Vagina (tissue), 2 donors: ENCODE results near the gene SLA2. TPM values are rescaled to one million over a fixed set of nuclear protein-coding genes. Genes with fewer than 3 reads are reported as not detected.

Experiments
- DNase-seq, 2 donors: peaks; one replicate each; pipeline ENCODE4 v3.0.0-alpha.2; 2017; ENCODE audit errors: extremely low spot score in 2 of 2
- H3K27ac ChIP-seq: fragments of 200-600 bp; sonication (generic); one replicate; pipeline ENCODE4 v1.5.1; 2019
- H3K27me3 ChIP-seq: fragments of 200-600 bp; sonication (generic); one replicate; pipeline ENCODE4 v1.5.1; 2019
- H3K36me3 ChIP-seq, 2 donors: fragments of 200-600 bp; sonication (generic); one replicate each; pipeline ENCODE4 v1.5.1; 2017 to 2019
- H3K4me1 ChIP-seq: fragments of 200-600 bp; sonication (generic); one replicate; pipeline ENCODE4 v1.5.1; 2019
- H3K4me3 ChIP-seq, 2 donors: fragments of 200-600 bp; sonication (generic); 1 replicate in 1 of 2; 2 replicates in 1 of 2; pipeline ENCODE4 v1.5.1; 2016 to 2019
- H3K9me3 ChIP-seq: fragments of 200-600 bp; sonication (generic); one replicate; pipeline ENCODE4 v1.5.1; 2019
- POLR2A ChIP-seq, 2 donors: fragments of 450-650 bp; IDR thresholded peaks; one replicate each; pipeline ENCODE4 v1.6.1; 2017; ENCODE audit warnings: antibody characterized with exemption in 2 of 2, mild to moderate bottlenecking in 2 of 2, moderate library complexity in 2 of 2
- POLR2AphosphoS5 ChIP-seq, 2 donors: sonication (generic); formaldehyde crosslinking; IDR thresholded peaks; one replicate each; pipeline ENCODE4 v1.9.0; 2017; ENCODE audit warnings: antibody characterized with exemption in 2 of 2, mild to moderate bottlenecking in 2 of 2, low read depth in 1 of 2; ENCODE audit not compliant: insufficient read depth in 1 of 2
- intact Hi-C: fragments of 100-400 bp; cut with DNase I; formaldehyde crosslinking; loops from one replicate; pipeline ENCODE4 v1.15.1; 2023
- total RNA-seq: library from RNA; depleted of rRNA; stranded (reverse); fragments of >200 nt; gene quantifications from one replicate; pipeline ENCODE4 v1.2.3, GENCODE V29; 2016
- TF ChIP-seq, protein P1 (sequence below), 3 experiments: fragments of 450-650 bp in 2 of 3; fragments of 200-600 bp in 1 of 3; sonication (generic) in 1 of 3; IDR thresholded peaks; one replicate each; pipeline ENCODE4 v1.5.1; 2017 to 2019; ENCODE audit warnings: antibody characterized with exemption in 3 of 3, mild to moderate bottlenecking in 2 of 3, moderate library complexity in 2 of 3

SLA2 gene
- total RNA-seq, 1 donor from 2014 or later: 3.7 TPM

DNA sequence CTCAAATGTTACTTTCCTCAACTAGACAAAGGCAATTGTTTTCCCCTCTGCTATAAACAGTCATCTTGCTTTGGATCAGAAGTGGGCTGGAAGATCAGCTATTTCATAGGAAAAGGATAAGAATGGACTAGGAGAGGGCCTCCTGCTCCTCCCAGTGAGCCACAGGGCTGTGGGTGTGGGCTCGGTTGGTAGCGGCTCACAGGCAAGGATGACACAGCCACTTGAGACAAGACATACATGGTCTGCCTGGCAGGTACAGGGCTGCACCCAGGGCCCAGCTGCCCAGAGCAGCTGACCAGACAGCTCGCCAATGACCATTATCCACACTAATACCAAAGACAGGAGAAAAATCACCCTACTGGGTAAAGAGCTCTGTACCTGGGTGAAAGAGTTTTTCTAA lies 9.0 kb upstream of the SLA2 start:
- no peak for DNase-seq
- H3K27me3 ChIP-seq: no peaks in the 10 kb centered on the region
- H3K4me1 ChIP-seq: no peaks in the 10 kb centered on the region
- intact Hi-C loops: no loop called here
- H3K27ac ChIP-seq: no peak overlapping the region
- H3K9me3 ChIP-seq: no peaks in the 10 kb centered on the region
- TF ChIP-seq POLR2A (IDR thresholded peaks at IDR 0.05): no peak
- no peak for TF ChIP-seq POLR2AphosphoS5 (IDR thresholded peaks at IDR 0.05; ENCODE audit: insufficient read depth in 1 of 2, low read depth in 1 of 2)
- TF ChIP-seq, protein P1, sequence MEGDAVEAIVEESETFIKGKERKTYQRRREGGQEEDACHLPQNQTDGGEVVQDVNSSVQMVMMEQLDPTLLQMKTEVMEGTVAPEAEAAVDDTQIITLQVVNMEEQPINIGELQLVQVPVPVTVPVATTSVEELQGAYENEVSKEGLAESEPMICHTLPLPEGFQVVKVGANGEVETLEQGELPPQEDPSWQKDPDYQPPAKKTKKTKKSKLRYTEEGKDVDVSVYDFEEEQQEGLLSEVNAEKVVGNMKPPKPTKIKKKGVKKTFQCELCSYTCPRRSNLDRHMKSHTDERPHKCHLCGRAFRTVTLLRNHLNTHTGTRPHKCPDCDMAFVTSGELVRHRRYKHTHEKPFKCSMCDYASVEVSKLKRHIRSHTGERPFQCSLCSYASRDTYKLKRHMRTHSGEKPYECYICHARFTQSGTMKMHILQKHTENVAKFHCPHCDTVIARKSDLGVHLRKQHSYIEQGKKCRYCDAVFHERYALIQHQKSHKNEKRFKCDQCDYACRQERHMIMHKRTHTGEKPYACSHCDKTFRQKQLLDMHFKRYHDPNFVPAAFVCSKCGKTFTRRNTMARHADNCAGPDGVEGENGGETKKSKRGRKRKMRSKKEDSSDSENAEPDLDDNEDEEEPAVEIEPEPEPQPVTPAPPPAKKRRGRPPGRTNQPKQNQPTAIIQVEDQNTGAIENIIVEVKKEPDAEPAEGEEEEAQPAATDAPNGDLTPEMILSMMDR (IDR thresholded peaks at IDR 0.05): no peak
- H3K36me3 ChIP-seq: peaks cover 0 to 14% of the 10 kb centered on the region in 2 donors
- no peak overlapping the region for H3K4me3 ChIP-seq

DNA sequence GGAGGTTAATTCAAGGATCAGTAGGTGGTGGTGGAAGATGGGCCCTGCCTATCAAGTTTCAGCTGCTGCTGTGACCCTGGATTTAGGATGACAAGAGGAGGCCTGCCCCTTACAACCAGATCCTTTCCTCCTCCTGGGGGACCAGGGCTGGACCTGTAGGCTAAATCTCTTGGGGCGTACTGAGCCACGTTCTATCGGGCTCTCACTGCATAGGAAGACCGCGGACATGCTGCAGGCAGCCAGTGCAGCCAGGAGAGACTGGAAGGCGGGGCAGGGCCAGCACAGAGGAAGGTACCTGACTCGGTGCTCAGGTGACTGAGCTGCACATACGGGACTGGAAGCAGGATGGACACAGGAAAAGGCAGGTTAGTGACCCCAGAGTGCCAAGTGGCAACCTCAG lies 8.5 kb upstream of the SLA2 start:
- intact Hi-C loops: no loop called here
- H3K36me3 ChIP-seq: peaks cover 0 to 14% of the 10 kb centered on the region in 2 donors
- H3K27me3 ChIP-seq: no peaks in the 10 kb centered on the region
- TF ChIP-seq, protein P1 (IDR thresholded peaks at IDR 0.05): no peak
- TF ChIP-seq POLR2A (IDR thresholded peaks at IDR 0.05) (no peak), POLR2AphosphoS5 (IDR thresholded peaks at IDR 0.05; ENCODE audit: insufficient read depth in 1 of 2, low read depth in 1 of 2) (no peak)
- no peaks in the 10 kb centered on the region for H3K4me1 ChIP-seq
- no peak for DNase-seq
- H3K4me3 ChIP-seq: no peak overlapping the region
- H3K9me3 ChIP-seq: no peaks in the 10 kb centered on the region
- no peak overlapping the region for H3K27ac ChIP-seq

DNA sequence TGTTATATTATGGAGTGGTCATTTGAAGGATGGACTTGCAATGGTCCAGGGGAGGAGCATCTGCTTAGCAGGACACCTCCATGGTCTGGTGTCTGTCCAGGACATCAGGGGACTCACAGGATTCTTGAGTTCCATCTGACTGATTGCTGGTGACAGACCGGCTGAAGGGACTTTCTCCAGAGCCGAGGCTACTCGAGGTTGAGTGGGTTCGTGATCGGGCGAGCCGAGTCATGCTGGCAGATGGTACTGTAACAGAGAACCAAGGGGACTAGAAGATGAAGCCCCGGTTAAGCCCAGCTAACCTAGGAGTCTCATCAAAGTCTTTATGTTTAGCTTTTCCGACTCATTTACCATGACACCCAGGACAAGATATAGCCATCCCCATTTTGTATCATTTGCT lies 7.5 kb upstream of the SLA2 start:
- TF ChIP-seq POLR2A (IDR thresholded peaks at IDR 0.05) (no peak), POLR2AphosphoS5 (IDR thresholded peaks at IDR 0.05; ENCODE audit: insufficient read depth in 1 of 2, low read depth in 1 of 2) (no peak)
- TF ChIP-seq, protein P1 (IDR thresholded peaks at IDR 0.05): no peak
- H3K9me3 ChIP-seq: no peaks in the 10 kb centered on the region
- no peak for DNase-seq
- no peaks in the 10 kb centered on the region for H3K27me3 ChIP-seq
- intact Hi-C loops: no loop called here
- H3K4me3 ChIP-seq: no peak overlapping the region
- H3K4me1 ChIP-seq: no peaks in the 10 kb centered on the region
- H3K36me3 ChIP-seq: peaks cover 0 to 14% of the 10 kb centered on the region in 2 donors
- H3K27ac ChIP-seq: no peak overlapping the region

DNA sequence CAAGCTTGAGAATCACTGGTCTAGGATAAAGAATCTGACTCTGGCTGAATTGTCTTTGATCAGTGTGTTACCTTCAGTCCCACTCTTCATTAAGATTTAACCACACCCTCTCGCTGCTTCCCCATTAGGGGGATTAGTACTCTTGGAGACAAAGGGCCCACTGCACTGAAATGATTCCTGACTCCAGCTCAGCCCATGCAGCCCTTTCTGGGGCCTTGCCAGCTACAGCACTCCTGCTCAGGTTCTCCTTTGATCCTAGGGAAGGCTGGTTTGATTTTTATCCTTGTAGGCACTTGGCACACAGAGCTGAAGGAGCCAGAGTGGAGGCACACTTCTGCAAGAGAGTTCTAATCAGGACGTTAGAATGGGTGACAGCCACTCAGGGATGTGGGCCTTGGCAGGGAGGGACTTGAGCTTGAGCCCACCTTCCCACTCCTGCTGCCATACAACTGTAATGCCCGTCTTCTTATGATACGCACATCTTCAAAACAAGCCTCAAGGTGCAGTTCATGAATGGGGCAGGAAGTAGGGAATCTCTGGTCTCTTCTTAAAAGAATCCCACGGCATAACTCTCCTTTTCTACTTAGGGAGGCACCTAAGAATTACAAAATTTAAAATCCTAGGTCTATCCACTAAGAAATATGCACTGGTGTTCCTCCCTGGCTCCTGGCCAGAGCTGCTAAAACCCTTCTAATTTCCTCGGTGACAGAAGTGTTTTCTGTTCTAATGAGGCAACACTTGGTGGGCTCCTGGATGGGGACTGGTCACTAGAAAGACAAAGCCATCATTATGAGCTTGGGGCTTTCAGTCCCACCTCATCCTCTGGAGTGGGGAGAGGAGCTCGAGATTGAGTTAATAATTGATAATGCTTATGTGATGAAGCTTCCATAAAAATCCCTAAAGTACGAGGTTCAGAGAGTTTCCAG lies 1.5 kb upstream of the SLA2 start:
- Histone ChIP-seq H3K27ac (no peak overlapping the region), H3K9me3 (no peaks in the 10 kb centered on the region), H3K27me3 (no peaks in the 10 kb centered on the region), H3K4me3 (no peak overlapping the region), H3K36me3 (no peaks in the 10 kb centered on the region), H3K4me1 (no peaks in the 10 kb centered on the region)
- intact Hi-C loops: no loop called here
- TF ChIP-seq, protein P1 (IDR thresholded peaks at IDR 0.05): no peak
- TF ChIP-seq POLR2AphosphoS5 (IDR thresholded peaks at IDR 0.05; ENCODE audit: insufficient read depth in 1 of 2, low read depth in 1 of 2): no peak
- TF ChIP-seq POLR2A (IDR thresholded peaks at IDR 0.05): no peak
- DNase-seq: no peak

DNA sequence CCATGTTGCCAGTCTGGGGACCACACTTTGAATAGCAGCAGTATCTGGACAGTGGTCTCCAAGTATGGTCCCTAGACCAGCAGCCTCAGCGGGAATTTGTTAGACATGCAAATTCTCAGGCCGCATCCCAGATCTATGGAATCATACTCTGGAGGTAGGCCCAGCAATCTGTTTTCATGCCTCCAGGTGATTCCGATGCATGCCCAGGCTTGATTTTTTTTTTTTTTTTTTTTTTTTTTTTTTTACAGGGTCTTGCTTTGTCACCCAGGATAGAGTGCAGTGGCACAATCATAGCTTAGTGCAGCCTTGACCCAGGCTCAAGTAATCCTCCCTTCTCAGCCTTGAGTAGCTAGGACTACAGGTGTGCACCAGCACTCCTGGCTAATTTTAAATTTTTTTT lies 682 bp upstream of the SLA2 start:
- TF ChIP-seq, protein P1 (IDR thresholded peaks at IDR 0.05): no peak
- TF ChIP-seq POLR2A (IDR thresholded peaks at IDR 0.05): no peak
- TF ChIP-seq POLR2AphosphoS5 (IDR thresholded peaks at IDR 0.05; ENCODE audit: insufficient read depth in 1 of 2, low read depth in 1 of 2): no peak
- no peaks in the 10 kb centered on the region for H3K27me3 ChIP-seq
- intact Hi-C loops: no loop called here
- DNase-seq: no peak
- no peaks in the 10 kb centered on the region for H3K4me1 ChIP-seq
- H3K27ac ChIP-seq: no peak overlapping the region
- no peak overlapping the region for H3K4me3 ChIP-seq
- no peaks in the 10 kb centered on the region for H3K9me3 ChIP-seq
- H3K36me3 ChIP-seq: no peaks in the 10 kb centered on the region
